ENCODE measurements around the gene LRP5. TPM values are rescaled to one million over a fixed set of nuclear protein-coding genes. Genes with fewer than 3 reads are reported as not detected.

The LRP5 gene
- total and polyA plus RNA-seq, 9 of the 15 experiments (the other 6 are each of a cell fraction or from before 2014, with no cell fraction given), result 0.48 to 44.2 (median 13.5) TPM

GRCh38 chr11:68386331-68386978 is 74.1 kb downstream of the LRP5 start (continued):
- TF ChIP-seq, protein P1, sequence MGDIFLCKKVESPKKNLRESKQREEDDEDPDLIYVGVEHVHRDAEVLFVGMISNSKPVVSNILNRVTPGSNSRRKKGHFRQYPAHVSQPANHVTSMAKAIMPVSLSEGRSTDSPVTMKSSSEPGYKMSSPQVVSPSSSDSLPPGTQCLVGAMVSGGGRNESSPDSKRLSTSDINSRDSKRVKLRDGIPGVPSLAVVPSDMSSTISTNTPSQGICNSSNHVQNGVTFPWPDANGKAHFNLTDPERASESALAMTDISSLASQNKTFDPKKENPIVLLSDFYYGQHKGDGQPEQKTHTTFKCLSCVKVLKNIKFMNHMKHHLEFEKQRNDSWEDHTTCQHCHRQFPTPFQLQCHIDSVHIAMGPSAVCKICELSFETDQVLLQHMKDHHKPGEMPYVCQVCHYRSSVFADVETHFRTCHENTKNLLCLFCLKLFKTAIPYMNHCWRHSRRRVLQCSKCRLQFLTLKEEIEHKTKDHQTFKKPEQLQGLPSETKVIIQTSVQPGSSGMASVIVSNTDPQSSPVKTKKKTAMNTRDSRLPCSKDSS (IDR thresholded peaks at IDR 0.05; ENCODE audit: low read depth, partially characterized antibody), result no peak
- TF ChIP-seq FOSL1 (tag; conservative IDR thresholded peaks at IDR 0.05) (no peak), ZNF347 (CRISPR knock-in tag; IDR thresholded peaks at IDR 0.05; ENCODE audit: low read depth) (no peak), DPF2 (IDR thresholded peaks at IDR 0.05) (no peak), ATF3 (IDR thresholded peaks at IDR 0.05) (peak; percentile 50; the same call in 1 of the 2 replicates), ATF3 (CRISPR knock-in tag; conservative IDR thresholded peaks at IDR 0.05) (no peak), GTF3C2 (IDR thresholded peaks at IDR 0.05; ENCODE audit: borderline replicate concordance, extremely low read depth, insufficient read length) (no peak), KLF6 (CRISPR knock-in tag; IDR thresholded peaks at IDR 0.05; ENCODE audit: borderline replicate concordance) (no peak), ZNF263 (CRISPR knock-in tag; IDR thresholded peaks at IDR 0.05; ENCODE audit: borderline replicate concordance) (no peak), CREB3L1 (IDR thresholded peaks at IDR 0.05; ENCODE audit: borderline replicate concordance, low read depth) (no peak)
- TF ChIP-seq, protein P2, sequence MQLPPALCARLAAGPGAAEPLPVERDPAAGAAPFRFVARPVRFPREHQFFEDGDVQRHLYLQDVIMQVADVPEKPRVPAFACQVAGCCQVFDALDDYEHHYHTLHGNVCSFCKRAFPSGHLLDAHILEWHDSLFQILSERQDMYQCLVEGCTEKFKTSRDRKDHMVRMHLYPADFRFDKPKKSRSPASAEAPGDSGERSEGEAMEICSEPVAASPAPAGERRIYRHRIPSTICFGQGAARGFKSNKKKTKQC (CRISPR knock-in tag; IDR thresholded peaks at IDR 0.05), result no peak

All from K562 (cell line).